Measurements from ENCODE around the gene ZNF430.
A peak's percentile ranks its signal among the peaks of the same experiment; 100 is the strongest.
"Not testable (repeated sequence)": the region's sequence is repeated elsewhere in the genome, so short reads cannot be mapped to it uniquely, and the experiment has no call there.

The ZNF430 gene

DNA sequence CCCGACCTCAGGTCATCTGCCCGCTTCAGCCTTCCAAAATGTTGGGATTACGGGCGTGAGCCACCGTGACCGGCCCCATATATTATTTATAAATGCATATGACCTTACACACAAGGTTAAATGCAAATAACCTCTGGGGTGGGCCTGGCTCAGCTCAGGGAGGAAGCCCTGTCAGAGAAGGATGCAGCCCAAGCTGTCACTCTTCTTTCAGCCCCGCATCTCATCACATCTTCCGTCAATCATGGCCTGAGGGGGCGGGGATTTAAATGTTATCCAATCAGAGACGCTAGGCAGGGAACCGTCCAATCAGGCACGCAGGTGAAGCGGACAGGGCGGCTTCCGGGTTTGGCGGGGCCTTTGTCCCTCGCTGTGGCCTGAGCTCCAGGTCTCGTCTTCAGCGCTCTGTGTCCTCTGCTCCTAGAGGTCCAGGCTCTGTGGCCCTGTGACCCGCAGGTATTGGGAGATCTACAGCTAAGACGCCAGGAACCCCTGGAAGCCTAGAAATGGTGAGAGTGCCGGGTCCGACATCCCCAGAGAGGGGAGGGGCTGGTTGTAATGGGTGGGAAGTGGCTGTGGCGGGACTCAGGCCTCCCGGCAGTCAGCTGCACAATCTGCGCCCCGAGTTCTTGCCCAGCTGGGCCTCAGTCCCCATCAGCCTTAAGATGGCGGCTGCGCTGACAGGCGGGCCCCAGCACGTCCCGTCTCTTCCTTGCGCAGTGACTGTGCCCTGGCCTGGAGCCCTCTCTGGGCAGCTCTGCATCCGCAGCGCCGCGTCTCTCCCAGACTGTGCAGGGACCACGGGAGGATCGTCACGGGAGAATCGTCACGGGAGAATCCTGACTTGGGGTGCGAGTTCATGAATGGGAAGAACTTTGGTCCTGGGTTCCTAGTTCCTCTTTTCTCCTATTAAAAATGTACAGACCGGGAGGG lies at the start of gene ZNF430:
TSS of gene ZNF430 (plus strand) at position 360 of the 930 bp plus-strand sequence. CDS start at position 504, 144 bp downstream.
- peak; percentile 93 for DNase-seq

DNA sequence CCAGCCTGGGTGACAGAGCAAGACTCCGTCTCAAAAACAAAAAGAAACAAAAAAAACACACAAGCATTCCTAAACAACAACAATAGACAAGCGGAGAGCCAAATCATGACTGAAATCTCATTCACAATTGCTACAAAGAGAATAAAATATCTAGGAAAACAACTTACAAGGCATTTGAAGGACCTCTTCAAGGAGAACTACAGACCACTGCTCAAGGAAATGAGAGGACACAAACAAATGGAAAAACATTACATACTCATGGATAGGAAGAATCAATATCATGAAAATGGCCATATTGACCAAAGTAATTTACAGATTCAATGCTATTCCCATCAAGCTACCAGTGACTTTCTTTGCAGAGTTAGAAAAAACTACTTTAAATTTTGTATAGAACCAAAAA lies 27.7 kb upstream of the ZNF430 start:
- not testable (repeated sequence) for DNase-seq

DNA sequence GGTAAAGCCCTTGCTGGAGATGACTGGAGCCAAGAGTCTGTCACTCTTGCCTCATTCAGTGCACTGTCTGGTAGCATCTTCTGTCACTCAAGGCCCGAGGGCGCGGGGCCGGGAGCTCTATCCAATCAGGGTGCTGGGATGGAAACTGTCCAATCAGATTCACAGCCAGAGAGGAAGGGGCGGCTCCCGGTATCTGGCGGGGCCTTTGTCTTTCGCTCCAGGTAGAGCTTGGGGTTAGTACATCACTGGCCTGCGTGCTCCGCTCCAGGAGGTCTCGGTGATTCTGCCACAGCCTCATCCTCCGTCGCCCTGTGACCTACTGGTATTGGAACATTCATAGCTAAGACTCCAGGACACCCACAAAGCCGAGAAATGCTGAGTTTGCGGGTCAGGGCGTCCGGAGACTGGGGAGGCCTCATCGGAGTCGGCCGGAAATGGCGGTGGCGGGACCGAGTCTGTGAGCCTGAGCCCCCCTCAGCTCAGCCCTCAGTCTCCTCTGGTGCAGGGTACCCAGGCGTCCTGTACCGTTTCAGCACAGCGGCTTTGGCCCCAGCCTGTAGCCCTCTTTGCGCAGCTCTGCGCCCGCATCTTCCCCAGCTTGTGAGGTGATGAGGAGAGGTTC lies 20.6 kb upstream of the ZNF430 start:
- DNase-seq, result peak; percentile 1

DNA sequence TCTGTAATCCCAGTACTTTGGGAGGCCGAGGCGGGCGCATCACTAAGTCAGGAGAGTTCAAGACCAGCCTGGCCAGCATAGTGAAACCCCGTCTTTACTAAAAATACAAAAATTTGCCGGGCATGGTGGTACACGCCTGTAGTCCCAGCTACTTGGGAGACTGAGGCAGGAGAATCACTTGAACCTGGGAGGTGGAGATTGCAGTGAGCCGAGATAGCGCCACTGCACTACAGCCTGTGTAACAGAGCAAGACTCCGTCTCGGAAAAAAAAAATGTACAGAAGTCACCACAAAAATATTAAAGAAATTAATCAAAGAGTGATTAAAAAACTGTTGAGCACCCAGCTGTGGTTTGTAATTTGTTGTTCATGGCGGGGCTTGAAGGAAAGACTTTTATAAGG lies 781 bp downstream of the ZNF430 start:
- DNase-seq, result not testable (repeated sequence)

DNA sequence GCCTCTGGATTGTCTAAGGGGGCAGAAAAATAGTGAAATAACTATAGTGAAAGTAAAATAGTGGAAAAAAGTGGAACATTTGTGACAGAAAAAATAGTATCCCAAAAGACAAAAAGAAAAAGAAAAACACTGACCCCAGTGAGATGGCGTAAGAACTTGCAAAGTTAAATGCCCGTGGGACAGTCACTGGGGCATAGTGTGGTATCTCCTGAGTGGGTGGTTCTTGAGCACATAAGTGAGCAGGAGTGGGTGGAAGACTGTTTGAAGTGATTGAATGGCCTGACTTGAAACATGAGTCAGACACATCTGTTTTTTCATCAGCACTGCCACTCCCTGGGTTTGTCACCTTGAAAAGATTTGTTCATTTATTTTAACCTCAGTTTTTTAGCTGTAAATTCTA lies 2.5 kb downstream of the ZNF430 start:
- DNase-seq, result no peak

DNA sequence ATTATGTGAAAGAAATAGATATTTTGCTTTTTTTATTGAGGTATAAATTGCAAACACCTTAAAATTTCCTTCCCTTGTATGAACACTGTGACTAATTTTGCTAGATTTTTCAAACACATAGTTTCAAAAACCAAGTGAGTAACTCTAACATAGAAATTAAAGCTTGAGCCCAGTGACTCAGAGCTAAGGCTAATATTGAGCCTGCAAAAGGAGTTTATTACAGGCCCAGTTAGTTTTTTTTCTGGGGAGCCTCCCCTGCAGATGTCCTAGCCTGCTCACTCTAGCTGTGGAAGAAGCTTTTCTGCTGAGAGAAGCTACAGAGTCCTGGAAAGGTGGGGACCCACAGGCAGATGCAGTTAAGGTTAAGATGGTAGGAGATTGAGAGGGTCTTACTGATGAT lies 3.4 kb downstream of the ZNF430 start:
- DNase-seq, result no peak

DNA sequence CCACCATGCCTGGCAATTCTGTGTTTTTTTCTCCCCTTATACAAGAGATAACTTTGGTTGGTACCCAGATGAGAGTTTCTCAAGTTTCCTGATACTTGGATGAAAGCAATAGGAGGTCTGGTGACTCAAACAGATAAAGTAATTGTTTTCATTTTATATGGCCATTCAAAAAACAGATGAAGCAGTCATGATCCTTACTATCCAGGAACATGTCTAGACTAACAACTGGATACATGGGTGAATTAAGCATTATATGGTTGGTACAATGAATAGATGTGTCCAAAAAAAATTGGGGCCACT lies 8.5 kb downstream of the ZNF430 start:
- DNase-seq, result no peak

DNA sequence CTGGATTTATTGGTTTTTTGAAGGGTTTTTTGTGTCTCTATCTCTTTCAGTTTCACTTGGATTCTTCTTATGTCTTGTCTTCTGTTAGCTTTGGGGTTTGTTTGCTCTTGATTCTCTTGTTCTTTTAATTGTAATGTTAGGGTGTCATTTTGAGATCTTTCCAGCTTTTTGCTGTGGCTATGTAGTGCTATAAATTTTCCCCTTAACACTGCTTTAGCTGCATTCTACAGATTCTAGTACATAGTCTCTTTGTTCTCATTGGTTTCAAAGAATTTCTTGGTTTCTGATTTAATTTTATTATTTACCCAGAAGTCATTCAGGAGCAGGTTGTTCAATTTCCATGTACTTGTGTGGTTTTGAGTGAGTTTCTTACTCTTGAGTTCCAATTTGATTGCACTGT lies 24.6 kb downstream of the ZNF430 start:
- DNase-seq, result no peak

DNA sequence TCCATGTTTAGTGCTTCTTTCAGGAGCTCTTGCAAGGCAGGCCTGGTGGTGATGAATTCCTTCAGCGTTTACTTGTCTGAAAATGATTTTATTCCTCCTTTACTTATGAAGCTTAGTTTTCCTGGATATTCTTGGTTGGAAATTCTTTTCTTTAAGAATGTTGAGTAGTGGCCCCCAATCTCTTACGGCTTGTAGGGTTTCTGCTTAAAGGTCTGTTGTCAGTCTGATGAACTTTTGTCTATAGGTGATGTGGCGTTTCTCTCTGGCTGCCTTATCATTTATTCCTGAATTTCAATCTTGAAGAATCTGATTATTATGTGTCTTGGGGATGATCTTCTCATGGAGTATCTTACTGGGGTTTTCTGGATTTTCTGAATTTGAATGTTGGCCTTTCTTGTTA lies 26.0 kb downstream of the ZNF430 start:
- no peak for DNase-seq

DNA sequence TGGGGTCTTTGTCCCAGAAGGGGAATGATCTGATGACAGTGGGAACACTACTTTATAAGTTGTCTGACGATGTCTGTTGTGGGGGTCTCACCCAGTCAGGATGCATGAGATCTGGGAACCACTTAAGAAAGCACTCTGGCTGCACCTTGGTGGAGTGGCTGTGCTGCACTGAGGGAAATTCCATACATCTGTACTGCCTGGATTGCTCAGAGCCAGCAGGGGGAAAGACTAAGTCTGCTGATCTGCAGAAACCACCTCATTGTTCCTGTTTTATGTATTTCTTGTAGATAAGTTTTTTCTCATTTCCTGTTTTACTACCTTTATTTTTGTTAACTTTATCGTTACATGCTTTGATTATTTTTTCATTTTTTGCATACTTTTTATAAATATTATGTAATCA lies 27.3 kb downstream of the ZNF430 start:
- no peak for DNase-seq

DNA sequence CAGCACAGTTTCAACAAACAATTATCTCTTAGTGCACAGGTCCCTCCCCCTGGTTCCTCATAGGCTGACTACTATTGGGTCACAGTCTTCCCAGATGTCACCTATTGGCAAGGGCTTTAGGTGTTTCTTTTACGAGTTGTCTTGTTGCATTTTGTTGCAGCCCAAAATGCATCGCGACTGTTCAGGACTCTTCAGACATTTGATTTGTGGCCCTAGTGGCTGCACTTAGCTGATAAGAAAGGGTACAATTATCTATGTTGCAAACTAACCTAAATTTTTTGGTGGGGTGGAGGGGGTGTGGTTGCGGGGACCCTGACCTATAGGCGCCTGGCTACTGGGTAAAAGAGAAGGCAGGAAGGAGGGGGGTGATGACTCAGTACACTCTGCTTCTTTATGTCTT lies 32.4 kb downstream of the ZNF430 start:
- no peak for DNase-seq

DNA sequence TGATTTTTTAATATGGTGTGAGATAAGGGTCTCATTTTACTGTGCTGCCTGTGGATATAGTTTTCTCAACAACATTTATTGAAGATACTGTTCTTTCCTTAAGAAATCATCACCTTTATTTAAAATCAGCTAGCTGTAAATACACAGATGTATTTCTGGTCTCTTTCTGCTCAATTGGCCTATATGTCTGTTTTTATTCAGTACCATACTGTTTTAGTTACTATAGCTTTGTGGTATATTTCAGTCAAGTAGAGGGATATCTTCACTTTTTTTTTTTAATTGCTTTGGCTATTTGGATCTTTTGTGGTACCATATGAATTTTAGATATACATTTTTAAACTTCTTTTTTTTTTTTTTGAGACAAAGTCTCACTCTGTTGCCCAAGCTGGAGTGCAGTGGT lies 44.9 kb downstream of the ZNF430 start:
- no peak for DNase-seq

DNA sequence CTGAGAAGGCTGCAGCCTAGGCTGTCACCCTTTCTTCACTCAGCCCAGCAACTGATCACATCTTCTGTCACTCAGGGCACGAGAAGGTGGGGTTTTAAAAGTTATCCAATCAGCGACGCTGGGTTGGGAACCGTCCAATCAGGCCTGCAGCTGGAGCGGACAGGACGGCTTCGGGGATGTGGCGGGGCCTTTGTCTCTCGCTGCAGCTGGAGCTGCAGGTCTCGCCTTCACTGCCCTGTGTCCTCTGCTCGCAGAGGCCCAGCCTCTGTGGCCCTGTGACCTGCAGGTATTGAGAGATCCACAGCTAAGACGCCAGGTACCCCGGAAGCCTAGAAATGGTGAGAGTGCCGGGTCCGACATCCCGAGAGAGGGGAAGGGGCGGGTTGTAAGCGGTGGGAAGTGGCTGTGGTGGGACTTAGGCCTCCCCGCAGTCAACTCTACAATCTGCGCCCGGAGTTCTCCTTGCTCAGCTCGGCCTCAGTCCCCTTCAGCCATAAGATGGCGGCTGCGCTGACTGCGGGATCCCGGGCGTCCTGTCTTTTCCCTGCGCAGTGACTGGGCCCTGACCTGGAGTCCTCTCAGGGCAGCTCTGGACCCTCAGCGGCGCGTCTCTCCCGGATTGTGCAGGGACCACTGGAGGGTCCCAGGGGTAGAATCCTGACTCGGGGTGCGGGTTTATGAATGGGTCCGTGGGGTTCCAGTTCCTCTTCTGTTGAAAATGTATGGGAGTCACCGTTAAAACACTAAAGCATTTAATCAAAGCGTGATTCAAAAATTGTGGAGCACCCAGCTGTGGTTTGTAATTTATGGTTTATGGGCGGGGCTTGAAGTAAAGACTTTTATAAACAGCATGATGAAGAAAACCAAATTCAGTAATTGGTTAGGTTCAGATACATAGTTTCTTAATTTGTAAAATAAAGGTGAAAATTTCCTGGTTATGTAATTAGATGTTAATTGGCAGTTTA lies 61.8 kb downstream of the ZNF430 start, which contains the start of gene ZNF714:
TSS of gene ZNF714 (plus strand) at position 193 of the 965 bp plus-strand sequence. CDS start 16,066 bp downstream, outside the sequence.
- DNase-seq, result no peak

DNA sequence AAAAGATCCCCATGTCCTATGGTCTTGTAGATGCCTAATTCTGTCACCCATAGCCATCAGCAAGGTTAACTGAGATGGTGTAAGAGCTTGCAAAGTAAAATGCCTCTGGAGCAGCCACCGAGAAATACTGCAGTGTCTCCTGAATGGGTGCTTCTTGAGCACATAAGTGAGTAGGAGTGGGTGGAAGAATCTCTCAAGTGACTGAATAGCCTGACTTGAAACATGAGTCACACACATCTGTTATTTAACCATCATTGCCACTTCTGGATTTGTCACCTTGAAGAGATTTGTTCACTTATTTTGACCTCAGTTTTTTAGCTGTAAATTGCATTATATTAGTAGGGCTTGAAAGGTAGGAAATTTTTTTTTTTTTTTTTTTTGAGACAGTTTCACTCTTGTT lies 63.9 kb downstream of the ZNF430 start:
- DNase-seq, result no peak

DNA sequence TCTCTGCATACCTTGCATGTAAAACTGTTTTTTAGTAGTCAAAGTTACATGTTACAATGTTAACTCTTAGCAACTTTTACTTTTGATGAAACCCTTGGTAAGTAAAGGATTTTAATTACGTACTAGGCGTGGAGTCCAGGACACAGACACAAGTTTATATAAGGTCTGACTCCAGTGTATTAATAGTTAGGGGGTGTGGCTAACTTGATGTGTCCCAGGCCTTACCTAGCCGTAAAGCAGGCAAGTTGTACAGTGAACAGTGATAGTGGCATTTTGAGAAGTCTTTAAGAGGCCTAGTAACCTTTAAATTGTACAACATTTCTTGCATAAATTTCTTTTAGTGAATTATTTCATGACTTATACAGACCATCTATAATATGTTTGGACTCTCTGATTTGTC lies 67.4 kb downstream of the ZNF430 start:
- DNase-seq, result no peak

DNA sequence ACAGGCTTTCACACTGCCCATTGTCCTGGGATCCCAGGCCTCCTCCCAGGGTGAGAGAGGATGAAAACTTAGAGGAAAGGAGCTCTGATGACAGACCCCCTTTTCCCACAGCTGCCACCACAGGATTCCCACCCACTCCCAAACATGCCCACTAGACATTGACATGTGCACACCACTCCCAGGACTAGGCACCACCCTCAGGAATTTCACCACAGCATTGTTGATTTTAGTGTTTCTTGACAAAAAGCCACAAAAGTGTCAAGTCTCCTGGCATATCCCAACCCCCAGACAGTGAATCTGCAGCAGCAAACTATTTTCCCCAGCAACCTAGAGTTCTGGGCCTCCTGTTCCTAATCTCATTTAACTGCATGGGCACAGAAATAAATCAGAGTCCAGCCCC lies 71.7 kb downstream of the ZNF430 start:
- no peak for DNase-seq

DNA sequence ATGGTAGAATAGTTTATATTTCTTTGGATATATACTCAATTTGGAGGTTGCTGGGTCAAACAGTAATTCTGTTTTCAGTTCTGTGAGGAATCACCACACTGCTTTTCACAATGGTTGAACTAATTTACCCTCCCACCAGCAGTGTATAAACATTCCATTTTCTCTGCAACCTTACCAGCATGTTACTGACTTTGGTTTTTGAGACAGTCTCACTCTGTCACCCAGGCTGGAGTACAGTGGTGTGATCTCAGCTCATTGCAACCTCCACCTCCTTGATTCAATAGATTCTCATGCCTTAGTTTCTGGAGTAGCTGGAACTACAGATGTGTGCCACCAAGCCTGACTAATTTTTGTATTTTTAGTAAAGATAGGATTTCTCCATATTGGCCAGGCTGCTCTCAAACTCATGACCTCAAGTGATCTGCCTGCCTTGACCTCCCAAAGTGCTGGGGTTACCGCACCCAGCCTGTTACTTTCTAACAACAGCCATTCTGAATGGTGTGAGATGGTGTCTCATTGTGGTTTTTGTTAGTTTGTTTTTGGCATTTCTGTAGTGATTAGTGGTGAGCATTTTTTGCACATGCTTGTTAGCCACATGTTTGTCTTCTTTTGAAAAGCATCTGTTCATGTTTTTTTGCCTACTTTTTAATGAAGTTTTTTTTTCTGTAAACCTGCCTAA lies 74.0 kb downstream of the ZNF430 start:
- no peak for DNase-seq

DNA sequence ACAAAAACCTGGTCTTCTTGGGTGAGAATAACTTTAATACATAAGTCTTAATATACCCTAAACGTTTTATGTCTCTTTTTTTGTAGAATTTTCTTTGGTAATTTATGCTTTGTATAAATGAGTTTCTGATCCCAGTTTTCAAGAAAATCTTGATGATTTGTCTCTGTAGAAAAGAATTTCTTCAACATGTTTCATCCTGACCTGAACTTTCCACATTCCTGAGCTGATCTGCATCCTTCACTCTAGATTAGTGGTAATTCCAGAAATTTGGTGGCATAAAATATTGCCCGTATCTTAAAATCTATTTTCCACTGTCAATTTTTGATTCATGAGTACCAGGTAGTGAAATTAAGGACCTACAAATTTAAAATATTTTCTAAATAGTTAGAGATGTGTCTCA lies 77.8 kb downstream of the ZNF430 start:
- no peak for DNase-seq

DNA sequence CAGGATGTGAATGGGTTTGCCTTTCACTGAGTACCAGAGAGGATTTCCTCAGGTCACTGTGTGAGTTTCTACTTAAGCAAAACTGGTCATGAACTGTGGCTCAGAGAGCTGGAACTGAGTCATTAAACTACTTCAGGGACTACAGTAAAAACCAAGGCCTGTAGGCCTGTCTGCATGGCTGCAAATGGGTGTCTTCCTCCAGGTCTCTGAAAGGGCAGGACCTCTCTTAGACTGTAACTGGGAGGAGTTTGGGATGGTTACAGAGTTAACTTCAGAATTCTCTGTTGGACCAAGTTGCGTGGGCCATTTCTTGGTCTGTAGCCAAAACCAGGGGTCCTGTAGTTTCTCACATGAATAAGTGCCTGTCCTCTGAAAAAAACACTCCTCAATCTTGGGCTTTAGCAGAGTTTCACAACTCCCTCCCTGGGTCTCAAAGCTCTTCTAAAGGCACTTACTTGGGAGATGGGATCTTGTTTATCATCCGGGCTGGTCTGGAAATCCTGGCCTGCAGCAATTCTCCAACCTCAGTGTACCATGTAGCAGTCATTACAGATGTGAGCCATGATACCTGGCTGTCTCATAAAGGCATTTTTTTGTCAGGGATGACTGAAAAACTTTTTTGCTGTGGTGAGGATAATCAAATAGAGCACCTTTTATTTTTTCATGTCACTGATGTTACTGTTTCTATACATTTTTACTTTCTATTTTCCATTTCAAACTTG lies 81.2 kb downstream of the ZNF430 start:
- DNase-seq, result no peak

DNA sequence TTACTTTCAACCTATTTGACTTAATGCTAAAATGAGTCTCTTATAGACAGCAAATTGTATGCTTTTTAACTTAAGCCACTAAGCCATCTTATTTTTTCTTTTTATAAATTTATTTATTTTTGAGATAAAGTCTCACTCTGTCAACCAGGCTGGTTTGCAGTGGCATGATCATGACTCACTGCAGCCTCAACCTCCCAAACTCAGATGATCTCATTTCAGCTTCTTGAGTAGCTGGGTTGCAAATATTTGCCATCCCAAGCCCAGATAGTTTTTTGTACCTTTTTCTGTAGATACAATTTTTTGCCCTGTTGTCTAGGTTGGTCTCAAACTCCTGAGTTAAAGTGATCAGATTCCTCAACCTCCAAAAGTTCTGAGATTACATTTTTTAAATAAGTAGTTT lies 88.7 kb downstream of the ZNF430 start:
- no peak for DNase-seq
